ENCODE measurements around the gene NAGLU. TPM values are rescaled to one million over a fixed set of nuclear protein-coding genes. Genes with fewer than 3 reads are reported as not detected.

NAGLU gene
- total and polyA plus RNA-seq, 8 donors, result 11.7 to 55.8 (median 21.1) TPM

DNA sequence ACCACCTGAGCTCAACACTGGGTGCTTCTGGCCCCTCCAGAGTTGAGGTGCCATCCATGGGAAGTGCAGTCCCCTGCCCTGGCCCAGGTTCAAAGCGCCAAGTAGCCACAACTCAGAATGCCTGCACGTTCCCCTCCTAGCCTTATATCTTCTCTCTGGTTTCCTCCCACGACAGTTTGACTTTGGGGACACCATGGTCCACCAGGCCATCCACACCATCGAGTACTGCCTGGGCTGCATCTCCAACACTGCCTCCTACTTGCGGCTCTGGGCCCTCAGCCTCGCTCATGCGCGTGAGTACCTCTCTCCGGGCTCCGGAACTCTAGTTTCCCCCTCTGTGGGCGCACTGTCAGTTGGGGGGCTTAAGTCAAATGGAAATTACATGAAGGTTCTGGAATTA, 22.4 kb upstream of the NAGLU start:
- peaks cover 39 to 69% (median 60%) of the 10 kb centered on the region in 4 donors for H3K4me1 ChIP-seq
- 90 to 93% (median 92%) methylated on average over 10 to 11 of the region's 11 CpGs for WGBS, 5 donors
- H3K27ac ChIP-seq, result peak overlapping the region; percentile 56 to 93 (median 75)
- TF ChIP-seq, protein P1, sequence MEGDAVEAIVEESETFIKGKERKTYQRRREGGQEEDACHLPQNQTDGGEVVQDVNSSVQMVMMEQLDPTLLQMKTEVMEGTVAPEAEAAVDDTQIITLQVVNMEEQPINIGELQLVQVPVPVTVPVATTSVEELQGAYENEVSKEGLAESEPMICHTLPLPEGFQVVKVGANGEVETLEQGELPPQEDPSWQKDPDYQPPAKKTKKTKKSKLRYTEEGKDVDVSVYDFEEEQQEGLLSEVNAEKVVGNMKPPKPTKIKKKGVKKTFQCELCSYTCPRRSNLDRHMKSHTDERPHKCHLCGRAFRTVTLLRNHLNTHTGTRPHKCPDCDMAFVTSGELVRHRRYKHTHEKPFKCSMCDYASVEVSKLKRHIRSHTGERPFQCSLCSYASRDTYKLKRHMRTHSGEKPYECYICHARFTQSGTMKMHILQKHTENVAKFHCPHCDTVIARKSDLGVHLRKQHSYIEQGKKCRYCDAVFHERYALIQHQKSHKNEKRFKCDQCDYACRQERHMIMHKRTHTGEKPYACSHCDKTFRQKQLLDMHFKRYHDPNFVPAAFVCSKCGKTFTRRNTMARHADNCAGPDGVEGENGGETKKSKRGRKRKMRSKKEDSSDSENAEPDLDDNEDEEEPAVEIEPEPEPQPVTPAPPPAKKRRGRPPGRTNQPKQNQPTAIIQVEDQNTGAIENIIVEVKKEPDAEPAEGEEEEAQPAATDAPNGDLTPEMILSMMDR (IDR thresholded peaks at IDR 0.05), result no peak
- no peak for TF ChIP-seq POLR2AphosphoS5 (IDR thresholded peaks at IDR 0.05)
- no peak for TF ChIP-seq POLR2A (IDR thresholded peaks at IDR 0.05)
- TF ChIP-seq EP300 (IDR thresholded peaks at IDR 0.05), result no peak
- DNase-seq, result no peak
- H3K4me3 ChIP-seq, result no peak overlapping the region
- intact Hi-C loops (cut with DNase I; ENCODE audit: low total_unique reads), result loop anchor here (10.0 kb wide), 1 partner anchor 189 kb away; no protein-coding TSS in a partner anchor
- no peaks in the 10 kb centered on the region for H3K27me3 ChIP-seq
- peaks cover 27 to 53% (median 46%) of the 10 kb centered on the region in 4 donors for H3K36me3 ChIP-seq
- H3K9me3 ChIP-seq, result no peaks in the 10 kb centered on the region

DNA sequence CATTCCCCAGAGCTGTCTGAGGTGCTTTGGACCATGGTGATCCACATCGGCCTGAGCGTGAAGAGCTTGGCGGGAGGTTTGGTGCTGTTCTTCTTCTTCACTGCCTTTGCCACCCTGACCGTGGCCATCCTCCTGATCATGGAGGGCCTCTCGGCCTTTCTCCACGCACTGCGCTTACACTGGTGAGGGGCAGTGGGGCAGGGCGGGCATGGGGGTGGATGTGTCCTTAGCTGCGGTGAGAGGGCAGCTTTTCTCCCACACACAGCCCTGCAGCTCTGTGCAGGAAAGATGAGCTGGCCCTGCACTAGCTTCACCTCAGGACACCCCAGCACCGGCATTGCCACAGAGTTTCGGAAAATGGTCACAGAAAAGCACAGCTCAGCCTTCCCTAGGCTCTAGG, 21.8 kb upstream of the NAGLU start:
- peaks cover 45 to 75% (median 63%) of the 10 kb centered on the region in 4 donors for H3K4me1 ChIP-seq

DNA sequence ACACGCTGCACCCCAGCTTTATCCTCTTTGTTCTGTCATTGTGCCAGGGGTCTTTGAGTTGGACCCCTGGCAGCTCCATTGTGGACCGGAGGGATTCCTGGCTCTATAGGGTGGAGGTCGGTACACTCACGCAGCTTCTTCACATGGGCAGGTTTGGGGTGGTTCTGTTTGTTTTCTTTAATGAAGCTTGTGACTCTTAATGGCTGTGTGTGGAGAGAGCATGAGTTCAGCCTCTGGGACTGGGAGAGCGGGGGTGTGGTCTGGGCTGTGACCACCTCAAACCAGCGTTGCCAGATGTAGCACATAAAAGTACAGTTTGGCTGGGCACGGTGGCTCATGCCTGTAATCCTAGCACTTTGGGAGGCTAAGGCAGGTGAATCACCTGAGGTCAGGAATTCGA, 21.2 kb upstream of the NAGLU start:
- Histone ChIP-seq H3K4me3 (no peak overlapping the region), H3K4me1 (peaks cover 51 to 77% (median 66%) of the 10 kb centered on the region in 4 donors), H3K9me3 (no peaks in the 10 kb centered on the region), H3K27ac (peak overlapping the region in 3 of 5 donors; percentile 75 to 93 (median 91)), H3K36me3 (peaks cover 16 to 41% (median 35%) of the 10 kb centered on the region in 4 donors), H3K27me3 (no peaks in the 10 kb centered on the region)
- DNase-seq, result no peak
- TF ChIP-seq EP300 (IDR thresholded peaks at IDR 0.05) (no peak), POLR2AphosphoS5 (IDR thresholded peaks at IDR 0.05) (no peak), POLR2A (IDR thresholded peaks at IDR 0.05) (no peak)
- TF ChIP-seq, protein P1 (IDR thresholded peaks at IDR 0.05), result no peak
- intact Hi-C loops (cut with DNase I; ENCODE audit: low total_unique reads), result loop anchor here (10.0 kb wide), 1 partner anchor 190 kb away; no protein-coding TSS in a partner anchor
- WGBS, 5 donors, result 73 to 82% (median 81%) methylated on average over 8 of the region's 8 CpGs

More for the DNA sequence above, 21.8 kb upstream of the NAGLU start:
- Histone ChIP-seq H3K27ac (peak overlapping the region in 3 of 5 donors; percentile 75 to 93 (median 91)), H3K27me3 (no peaks in the 10 kb centered on the region), H3K4me3 (no peak overlapping the region), H3K36me3 (peaks cover 22 to 47% (median 40%) of the 10 kb centered on the region in 4 donors), H3K9me3 (no peaks in the 10 kb centered on the region)
- TF ChIP-seq, protein P1 (IDR thresholded peaks at IDR 0.05), result no peak
- TF ChIP-seq POLR2A (IDR thresholded peaks at IDR 0.05), result no peak
- no peak for TF ChIP-seq EP300 (IDR thresholded peaks at IDR 0.05)
- no peak for TF ChIP-seq POLR2AphosphoS5 (IDR thresholded peaks at IDR 0.05)
- WGBS, 5 donors, result 93 to 98% (median 96%) methylated on average over 11 of the region's 11 CpGs
- intact Hi-C loops (cut with DNase I; ENCODE audit: low total_unique reads), result loop anchor here (10.0 kb wide), 1 partner anchor 189 kb away; no protein-coding TSS in a partner anchor
- no peak for DNase-seq

DNA sequence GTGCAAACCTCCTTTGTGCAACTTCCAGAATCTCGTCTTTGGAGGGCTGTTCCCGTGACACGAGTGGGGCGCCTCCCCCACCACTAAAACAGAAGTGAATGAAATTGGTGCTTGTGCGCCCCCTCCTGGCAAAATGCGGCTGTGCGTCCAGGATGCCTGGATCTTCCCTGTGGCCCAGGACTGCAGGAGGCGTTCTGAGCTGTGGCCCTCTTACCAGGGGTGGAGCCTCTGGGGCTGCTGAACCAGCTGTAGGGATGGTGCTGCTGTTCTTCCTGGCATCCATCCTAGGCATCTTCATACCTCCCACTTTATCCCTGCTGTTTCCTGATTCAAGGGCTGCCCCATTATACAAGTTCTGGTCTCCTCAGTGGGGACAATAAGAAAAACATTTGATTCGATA, 18.5 kb upstream of the NAGLU start:
- Histone ChIP-seq H3K4me3 (no peak overlapping the region), H3K9me3 (no peaks in the 10 kb centered on the region), H3K4me1 (peaks cover 72 to 87% (median 82%) of the 10 kb centered on the region in 4 donors), H3K36me3 (peaks cover 17 to 51% (median 36%) of the 10 kb centered on the region in 4 donors), H3K27ac (peak overlapping the region; percentile 42 to 93 (median 91)), H3K27me3 (no peaks in the 10 kb centered on the region)
- WGBS, 5 donors, result 9 to 13% (median 10%) methylated on average over 9 of the region's 9 CpGs
- TF ChIP-seq POLR2A (IDR thresholded peaks at IDR 0.05), result no peak
- peak in 2 of 3 donors; percentile 42 to 56 for TF ChIP-seq POLR2AphosphoS5 (IDR thresholded peaks at IDR 0.05)
- TF ChIP-seq, protein P1 (IDR thresholded peaks at IDR 0.05), result peak in 5 of 7 experiments; percentile 91 to 95 (median 93)
- TF ChIP-seq EP300 (IDR thresholded peaks at IDR 0.05), result no peak
- peak; percentile 87 to 90 for DNase-seq
- intact Hi-C loops (cut with DNase I; ENCODE audit: low total_unique reads), result loop anchor here (10.0 kb wide), 1 partner anchor 193 kb away; no protein-coding TSS in a partner anchor
